Panc1 (cell line): Measurements from ENCODE around the gene ADA.

Experiments
- CTCF ChIP-seq: fragments of 450-650 bp; IDR thresholded peaks from 2 replicates; pipeline ENCODE4 v1.5.1; 2017; ENCODE audit warnings: mild to moderate bottlenecking
- POLR2AphosphoS5 ChIP-seq: IDR thresholded peaks from 2 replicates; pipeline ENCODE4 v1.6.1; 2012; ENCODE audit warnings: mild to moderate bottlenecking, low read depth, low read length, moderate library complexity

- no peak for TF ChIP-seq CTCF
- no peak for TF ChIP-seq POLR2AphosphoS5
Observed at GRCh38 chr20:44590980-44591778, 60.3 kb downstream of the ADA start.
